COLO668 (cell line): Measurements from ENCODE around the gene ARVCF.
A peak's percentile ranks its signal among the peaks of the same experiment; 100 is the strongest.
"Not testable (repeated sequence)": the region's sequence is repeated elsewhere in the genome, so short reads cannot be mapped to it uniquely, and the experiment has no call there.

ENCODE experiments used
- DNase-seq: peaks from one replicate; lab custom pipeline; 2025; ENCODE audit not compliant: unreplicated experiment; lab: John Stamatoyannopoulos, UW

Gene ARVCF

GRCh38 chr22:19941365-19942082 is 75.1 kb downstream of the ARVCF start, which contains the start of the genes COMT and TXNRD2:
Gene COMT (plus strand): TSS chr22:19941772. CDS start chr22:19962527, 20,755 bp downstream.
Gene TXNRD2 (minus strand): TSS chr22:19941818. CDS start chr22:19941803, 15 bp downstream.
- DNase-seq = peak; percentile 81

- no peak for DNase-seq
These were observed 75.9 kb downstream of the ARVCF start for GRCh38 chr22:19940536-19941364.

- DNase-seq = no peak
These were observed 78.8 kb downstream of the ARVCF start for GRCh38 chr22:19937616-19938473.

GRCh38 chr22:19936513-19936912 is 80.1 kb downstream of the ARVCF start:
- DNase-seq = no peak

GRCh38 chr22:19935123-19935718 is 81.4 kb downstream of the ARVCF start:
- DNase-seq = not testable (repeated sequence)

GRCh38 chr22:19933341-19934241 is 83.0 kb downstream of the ARVCF start:
- DNase-seq = peak; percentile 82

GRCh38 chr22:19932367-19933206 is 84.0 kb downstream of the ARVCF start:
- peak; percentile 68 for DNase-seq

- DNase-seq = no peak
These were observed 85.1 kb downstream of the ARVCF start for GRCh38 chr22:19931514-19931913.

- no peak for DNase-seq
These were observed 85.8 kb downstream of the ARVCF start for GRCh38 chr22:19930551-19931486.

- DNase-seq = no peak
These were observed 86.8 kb downstream of the ARVCF start for GRCh38 chr22:19929586-19930550.

GRCh38 chr22:19928207-19928606 is 88.4 kb downstream of the ARVCF start:
- no peak for DNase-seq

- DNase-seq = no peak
These were observed 88.9 kb downstream of the ARVCF start for GRCh38 chr22:19927696-19928095.

GRCh38 chr22:19926028-19926427 is 90.6 kb downstream of the ARVCF start:
- DNase-seq = not testable (repeated sequence)

GRCh38 chr22:19923914-19924513 is 92.6 kb downstream of the ARVCF start:
- DNase-seq = no peak

GRCh38 chr22:19921544-19922081 is 95.0 kb downstream of the ARVCF start:
- DNase-seq = no peak
